Kidney (tissue), 14 donors: ENCODE results near the gene SP110. TPM values are rescaled to one million over a fixed set of nuclear protein-coding genes. Genes with fewer than 3 reads are reported as not detected.

Source experiments
- DNase-seq, 5 donors: peaks; one replicate each; pipeline ENCODE4 v3.0.0-alpha.2; 2013 to 2020
- FAIRE-seq: peaks from 2 replicates; lab custom pipeline; 2012; peaks lifted over from hg19 to GRCh38; lab: Jason Lieb, UNC
- H3K27ac ChIP-seq, 2 donors: one replicate each; pipeline ENCODE4 v1.7.0; 2013; ENCODE audit warnings: low read depth in 2 of 2, low read length in 2 of 2, inconsistent platforms in 1 of 2
- H3K27me3 ChIP-seq: one replicate; pipeline ENCODE4 v1.7.1; 2013; ENCODE audit warnings: low read length, inconsistent platforms; ENCODE audit not compliant: control insufficient read depth, insufficient read depth
- H3K36me3 ChIP-seq, 3 donors: one replicate each; pipeline versions ENCODE4 v1.7.0 to v1.7.1; 2013; ENCODE audit warnings: low read length in 3 of 3, control low read depth in 1 of 3, inconsistent platforms in 1 of 3; ENCODE audit not compliant: insufficient read depth in 3 of 3, control insufficient read depth in 2 of 3
- H3K4me1 ChIP-seq, 3 donors: one replicate each; pipeline versions ENCODE4 v1.7.0 to v1.7.1; 2013; ENCODE audit warnings: low read length in 3 of 3, inconsistent platforms in 1 of 3, low read depth in 1 of 3; ENCODE audit not compliant: control insufficient read depth in 2 of 3, insufficient read depth in 2 of 3
- H3K4me3 ChIP-seq, 3 donors: one replicate each; pipeline versions ENCODE4 v1.7.0 to v1.8.1; 2013; ENCODE audit warnings: low read length in 3 of 3, control low read depth in 1 of 3, inconsistent platforms in 1 of 3
- H3K9ac ChIP-seq, 3 donors: one replicate each; pipeline versions ENCODE4 v1.7.0 to v1.7.1; 2013; ENCODE audit warnings: low read length in 3 of 3, control low read depth in 1 of 3, inconsistent platforms in 1 of 3
- H3K9me3 ChIP-seq, 3 donors: one replicate each; pipeline versions ENCODE4 v1.7.0 to v1.7.1; 2013; ENCODE audit warnings: low read length in 3 of 3, control low read depth in 1 of 3, inconsistent platforms in 1 of 3; ENCODE audit not compliant: control insufficient read depth in 2 of 3, insufficient read depth in 1 of 3
- intact Hi-C: fragments of 100-400 bp; cut with DNase I; formaldehyde crosslinking; loops from one replicate; pipeline ENCODE4 v1.11.1; 2022
- polyA plus RNA-seq: library from polyadenylated mRNA; stranded (reverse); fragments of 350-450 nt; fragmentation: Illumina TruSeq; extraction: RNeasy Lipid Tissue Mini Kit (QIAGEN cat#74804); gene quantifications from one replicate; pipeline ENCODE4 v1.2.3, GENCODE V29; 2014; ENCODE audit warnings: low read depth, low replicate concordance; ENCODE audit not compliant: insufficient read depth
- total RNA-seq: library from RNA; stranded (reverse); fragmentation: NEBNext Ultra II Directional; extraction: Animal tissue kit (Norgen Biotek cat#: 25700); gene quantifications from one replicate; pipeline ENCODE4 v1.2.1, GENCODE V29; 2021
- TF ChIP-seq, protein P1 (sequence below): IDR thresholded peaks from 3 replicates; pipeline ENCODE4 v1.5.1; 2012; ENCODE audit warnings: mild to moderate bottlenecking, moderate library complexity, borderline replicate concordance; ENCODE audit not compliant: insufficient read depth; ENCODE audit errors: extremely low read depth
- donor health status: control.
- donor health status: control.
- donor health status: control.
- donor health status: control.
- donor health status: control.
- donor health status: DM: yes; HTN: yes; CAD: no.
- donor health status: Normal renal cell carcinoma (clear cell type).

SP110 gene
- total and polyA plus RNA-seq, 2 donors from 2014 or later, result 12.7 to 28.3 TPM

DNA sequence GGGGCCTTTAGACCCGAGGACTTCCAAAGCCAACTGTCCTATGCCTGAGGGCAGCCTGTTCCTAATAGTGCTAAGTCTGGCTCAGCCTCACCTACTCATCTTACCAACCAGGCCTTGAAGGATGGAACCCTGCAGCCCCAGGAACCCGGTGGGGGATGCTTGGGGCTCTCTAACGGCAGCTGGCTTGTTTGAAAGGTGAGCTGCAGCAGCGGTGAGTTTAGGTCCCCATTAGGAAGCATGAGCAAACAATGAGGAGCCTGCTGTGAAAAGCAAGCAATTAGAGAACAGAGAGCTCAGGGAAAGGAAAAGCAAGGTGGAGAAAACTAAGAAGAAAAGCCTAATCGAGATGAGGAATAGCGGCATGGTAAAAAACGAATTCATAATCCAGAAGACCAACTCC is 39.9 kb downstream of the SP110 start:
- DNase-seq, result no peak
- TF ChIP-seq, protein P1, sequence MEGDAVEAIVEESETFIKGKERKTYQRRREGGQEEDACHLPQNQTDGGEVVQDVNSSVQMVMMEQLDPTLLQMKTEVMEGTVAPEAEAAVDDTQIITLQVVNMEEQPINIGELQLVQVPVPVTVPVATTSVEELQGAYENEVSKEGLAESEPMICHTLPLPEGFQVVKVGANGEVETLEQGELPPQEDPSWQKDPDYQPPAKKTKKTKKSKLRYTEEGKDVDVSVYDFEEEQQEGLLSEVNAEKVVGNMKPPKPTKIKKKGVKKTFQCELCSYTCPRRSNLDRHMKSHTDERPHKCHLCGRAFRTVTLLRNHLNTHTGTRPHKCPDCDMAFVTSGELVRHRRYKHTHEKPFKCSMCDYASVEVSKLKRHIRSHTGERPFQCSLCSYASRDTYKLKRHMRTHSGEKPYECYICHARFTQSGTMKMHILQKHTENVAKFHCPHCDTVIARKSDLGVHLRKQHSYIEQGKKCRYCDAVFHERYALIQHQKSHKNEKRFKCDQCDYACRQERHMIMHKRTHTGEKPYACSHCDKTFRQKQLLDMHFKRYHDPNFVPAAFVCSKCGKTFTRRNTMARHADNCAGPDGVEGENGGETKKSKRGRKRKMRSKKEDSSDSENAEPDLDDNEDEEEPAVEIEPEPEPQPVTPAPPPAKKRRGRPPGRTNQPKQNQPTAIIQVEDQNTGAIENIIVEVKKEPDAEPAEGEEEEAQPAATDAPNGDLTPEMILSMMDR, result no peak
- Histone ChIP-seq H3K27me3 (no peaks in the 10 kb centered on the region), H3K27ac (no peak overlapping the region), H3K9ac (no peak overlapping the region), H3K4me3 (no peak overlapping the region), H3K9me3 (no peaks in the 10 kb centered on the region), H3K4me1 (no peaks in the 10 kb centered on the region), H3K36me3 (peaks cover 0 to 25% (median 22%) of the 10 kb centered on the region in 3 donors)
- no peak for FAIRE-seq
- intact Hi-C loops, result no loop called here

DNA sequence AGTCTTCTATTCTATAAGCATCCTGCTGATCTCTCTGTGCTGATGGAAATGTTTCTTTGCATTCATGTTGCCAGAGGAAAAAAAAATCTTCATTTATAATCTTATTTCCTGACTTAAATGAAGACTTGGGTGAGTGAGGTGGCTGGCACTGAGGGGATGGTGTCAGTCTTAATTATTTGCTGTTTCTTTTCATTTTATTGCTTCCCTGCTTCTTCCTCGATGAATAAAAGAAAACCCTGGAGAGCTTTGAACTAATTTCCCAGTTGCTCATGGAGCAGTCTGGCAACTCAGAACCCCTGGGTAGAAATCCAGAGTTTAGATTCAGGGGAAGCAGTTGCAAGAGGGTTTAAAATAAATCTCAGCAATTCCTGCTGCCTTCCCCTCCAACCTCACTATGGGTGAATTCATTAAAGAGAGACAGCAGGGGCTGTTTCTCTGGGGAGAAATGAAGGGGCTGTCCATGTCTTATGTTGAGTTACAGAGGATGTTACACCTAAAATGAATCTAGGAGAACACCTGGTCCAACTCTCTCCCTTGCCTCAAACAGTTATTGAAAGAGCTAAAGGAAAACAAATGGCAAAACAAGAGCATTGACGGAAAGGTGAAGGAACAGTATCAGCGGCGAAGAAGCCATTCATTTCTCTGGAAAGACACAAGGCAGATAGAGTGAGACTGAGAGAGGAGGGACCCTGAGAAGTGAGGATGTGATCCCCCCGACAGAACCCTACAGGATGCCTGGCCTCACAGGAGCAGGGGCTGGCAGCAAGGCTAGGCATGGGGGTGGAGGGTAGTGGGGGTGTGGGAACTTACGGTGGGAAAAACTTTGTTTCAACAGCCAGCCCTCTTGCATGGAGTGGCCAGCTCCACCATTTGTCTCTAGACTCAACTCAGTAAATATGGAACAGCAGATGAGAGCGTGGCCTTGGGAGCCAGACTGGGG is 41.0 kb downstream of the SP110 start:
- Histone ChIP-seq H3K4me3 (no peak overlapping the region), H3K27me3 (no peaks in the 10 kb centered on the region), H3K4me1 (no peaks in the 10 kb centered on the region), H3K27ac (no peak overlapping the region), H3K36me3 (peaks cover 0 to 28% (median 22%) of the 10 kb centered on the region in 3 donors), H3K9me3 (no peaks in the 10 kb centered on the region), H3K9ac (no peak overlapping the region)
- DNase-seq (no peak), FAIRE-seq (no peak)
- TF ChIP-seq, protein P1, result no peak
- intact Hi-C loops, result no loop called here

DNA sequence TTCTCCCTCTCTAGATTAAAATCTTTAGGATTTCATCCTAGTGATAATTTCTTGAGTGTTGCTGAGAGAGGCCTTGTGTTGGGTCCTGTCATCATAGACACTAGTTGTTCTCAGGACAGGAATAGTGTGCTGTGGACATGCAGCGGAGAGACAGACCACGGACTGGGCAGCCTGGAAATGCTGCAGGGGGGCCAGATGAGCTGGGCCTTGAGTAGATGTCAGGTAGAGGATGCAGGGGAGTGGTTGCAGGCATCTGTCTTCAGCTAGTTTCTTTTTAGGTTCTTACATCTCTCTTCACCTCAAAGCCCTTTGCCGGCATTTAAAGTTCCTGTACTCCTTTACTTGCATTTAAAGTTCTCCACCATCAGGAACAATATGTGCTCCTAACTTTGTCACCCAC is 42.8 kb downstream of the SP110 start:
- Histone ChIP-seq H3K27ac (no peak overlapping the region), H3K9ac (no peak overlapping the region), H3K27me3 (no peaks in the 10 kb centered on the region), H3K4me1 (no peaks in the 10 kb centered on the region), H3K36me3 (peaks cover 0 to 26% (median 22%) of the 10 kb centered on the region in 3 donors), H3K9me3 (no peaks in the 10 kb centered on the region), H3K4me3 (no peak overlapping the region)
- intact Hi-C loops, result no loop called here
- TF ChIP-seq, protein P1, result no peak
- FAIRE-seq, result no peak
- no peak for DNase-seq
